K562 (cell line): ENCODE data around the gene EDDM13. TPM values are rescaled to one million over a fixed set of nuclear protein-coding genes. Genes with fewer than 3 reads are reported as not detected.

ENCODE experiments used
- ATAC-seq: fragments of 200-7000 bp; cut with Tn5 transposase; 3 replicates; pipeline ENCODE4 v1.9.1; 2020; ENCODE audit warnings: moderate library complexity
- BruUV-seq: library from RNA; stranded (reverse); fragments of 400-500 nt; replicated peaks from 2 replicates; lab custom pipeline; 2021; lab: Mats Ljungman, UMichigan
- CTCF ChIA-PET: fragments of 300-600 bp; formaldehyde crosslinking; extraction: SDS; loops from one replicate; lab custom pipeline; 2021; ENCODE audit warnings: low intra/inter-chr PET ratio; lab: Yijun Ruan, JAX
- POLR2A ChIA-PET: fragments of 300-600, 350-650 bp; sonication (Branson Sonifier 250); formaldehyde crosslinking; extraction: SDS; loops from one replicate; lab custom pipeline; 2021; ENCODE audit warnings: antibody characterized with exemption, inconsistent platforms; lab: Yijun Ruan, JAX
- DNase-seq, 4 experiments: peaks; one replicate each; pipeline versions ENCODE4 v3.0.0 to v3.0.0-alpha.2; 2011 to 2018; ENCODE audit warnings: low spot score in 3 of 4, mixed read lengths in 3 of 4; ENCODE audit errors: extremely low read depth in 1 of 4
- FAIRE-seq: peaks from 2 replicates; lab custom pipeline; 2011; peaks lifted over from hg19 to GRCh38; lab: Jason Lieb, UNC
- H2AFZ ChIP-seq: 2 replicates; pipeline ENCODE4 v1.6.0; 2011; ENCODE audit warnings: low read depth, low read length, control low read depth, inconsistent platforms
- H3K27ac ChIP-seq: fragments of 200-600 bp; 3 replicates; pipeline ENCODE4 v1.8.0; 2011; ENCODE audit warnings: low read depth, mild to moderate bottlenecking, control low read depth, inconsistent platforms, low read length, moderate library complexity, mixed read lengths; ENCODE audit errors: extremely low read depth
- H3K27me3 ChIP-seq, 2 experiments: fragments of 300-600 bp in 1 of 2; 2 replicates in 1 of 2; 3 replicates in 1 of 2; pipeline versions ENCODE4 v1.6.0 to v1.8.0; 2011; ENCODE audit warnings: inconsistent platforms in 2 of 2, low read length in 2 of 2, mild to moderate bottlenecking in 1 of 2, mixed read lengths in 1 of 2, moderate library complexity in 1 of 2; ENCODE audit not compliant: control insufficient read depth in 2 of 2, insufficient read depth in 2 of 2
- H3K36me3 ChIP-seq: fragments of 300-600 bp; 3 replicates; pipeline ENCODE4 v1.8.0; 2011; ENCODE audit warnings: mild to moderate bottlenecking, low read length, inconsistent platforms; ENCODE audit not compliant: control insufficient read depth, insufficient read depth
- H3K4me1 ChIP-seq, 2 experiments: fragments of 200-600 bp in 1 of 2; replicated peaks in 1 of 2; 2 replicates in 1 of 2; 3 replicates in 1 of 2; pipeline versions ENCODE4 v1.5.1 to v1.8.0; 2011; ENCODE audit warnings: inconsistent platforms in 2 of 2, low read length in 2 of 2, mild to moderate bottlenecking in 1 of 2, mixed read lengths in 1 of 2, moderate library complexity in 1 of 2; ENCODE audit not compliant: control insufficient read depth in 2 of 2, insufficient read depth in 2 of 2
- H3K4me2 ChIP-seq: 2 replicates; pipeline ENCODE4 v1.6.1; 2011; ENCODE audit warnings: low read length, control low read depth, inconsistent platforms, mixed read lengths; ENCODE audit not compliant: insufficient read depth
- H3K4me3 ChIP-seq: fragments of 200-600 bp; sonication (generic), shearing (Covaris generic); 2 replicates; pipeline ENCODE4 v1.5.1; 2016; ENCODE audit warnings: control low read depth, inconsistent platforms
- H3K79me2 ChIP-seq: fragments of 200-600 bp; 3 replicates; pipeline ENCODE4 v1.8.0; 2011; ENCODE audit warnings: low read length, inconsistent platforms; ENCODE audit not compliant: control insufficient read depth, insufficient read depth
- H3K9ac ChIP-seq, 2 experiments: 2 replicates each; pipeline versions ENCODE4 v1.6.0 to v1.6.1; 2011; ENCODE audit warnings: low read depth in 2 of 2, low read length in 2 of 2, control low read depth in 1 of 2, inconsistent platforms in 1 of 2, mild to moderate bottlenecking in 1 of 2, mixed read lengths in 1 of 2; ENCODE audit not compliant: insufficient read depth in 1 of 2
- H3K9me1 ChIP-seq: one replicate; pipeline ENCODE4 v1.6.0; 2011; ENCODE audit warnings: inconsistent platforms, mild to moderate bottlenecking, low read length, moderate library complexity; ENCODE audit not compliant: control insufficient read depth, insufficient read depth
- H3K9me3 ChIP-seq: replicated peaks from 2 replicates; pipeline ENCODE4 v1.5.1; 2011; ENCODE audit warnings: low read depth, low read length, inconsistent platforms; ENCODE audit not compliant: control insufficient read depth, insufficient read depth
- H4K20me1 ChIP-seq: replicated peaks from 2 replicates; pipeline ENCODE4 v1.6.1; 2011; ENCODE audit warnings: low read length, inconsistent platforms, mixed read lengths; ENCODE audit not compliant: control insufficient read depth, insufficient read depth
- ARID1B ChIP-seq: fragments of 450-650 bp; IDR thresholded peaks from 2 replicates; pipeline ENCODE4 v1.6.1; 2016; ENCODE audit warnings: antibody characterized with exemption, mild to moderate bottlenecking, inconsistent platforms
- ARID2 ChIP-seq: fragments of 450-650 bp; IDR thresholded peaks from 2 replicates; pipeline ENCODE4 v1.6.1; 2017; ENCODE audit warnings: antibody characterized with exemption, mild to moderate bottlenecking
- CBFA2T3 ChIP-seq: fragments of 450-650 bp; IDR thresholded peaks from 2 replicates; pipeline ENCODE4 v1.6.1; 2017
- CTBP1 ChIP-seq: fragments of 450-650 bp; IDR thresholded peaks from 2 replicates; pipeline ENCODE4 v1.6.1; 2016; ENCODE audit warnings: borderline replicate concordance
- DPF2 ChIP-seq: fragments of 450-650 bp; IDR thresholded peaks from 2 replicates; pipeline ENCODE4 v1.6.1; 2016
- E2F8 ChIP-seq: fragments of 450-650 bp; IDR thresholded peaks from 2 replicates; pipeline ENCODE4 v1.7.1; 2018; ENCODE audit warnings: mild to moderate bottlenecking, low read depth; ENCODE audit not compliant: partially characterized antibody
- EP300 ChIP-seq: IDR thresholded peaks from 2 replicates; pipeline ENCODE4 v1.6.1; 2012; ENCODE audit warnings: low read length, improper control_type of control experiment
- GTF2F1 ChIP-seq: IDR thresholded peaks from 2 replicates; pipeline ENCODE4 v1.6.1; 2011; ENCODE audit warnings: low read depth, low read length, improper control_type of control experiment
- HNRNPH1 ChIP-seq: fragments of 200-400 bp; formaldehyde crosslinking; optimal IDR thresholded peaks from 2 replicates; pipeline ENCODE3; 2017; ENCODE audit warnings: low read depth, mild to moderate bottlenecking, low read length, moderate library complexity
- KDM1A ChIP-seq, 2 experiments: fragments of 450-650 bp; IDR thresholded peaks; 2 replicates each; pipeline ENCODE4 v1.6.1; 2016; ENCODE audit warnings: mild to moderate bottlenecking in 2 of 2
- MAFK ChIP-seq: IDR thresholded peaks from 2 replicates; pipeline ENCODE4 v1.6.1; 2011; ENCODE audit warnings: low read length, improper control_type of control experiment
- MCM2 ChIP-seq: fragments of 450-650 bp; IDR thresholded peaks from 2 replicates; pipeline ENCODE4 v1.6.1; 2017; ENCODE audit warnings: low read depth, mild to moderate bottlenecking
- MTA2 ChIP-seq: fragments of 450-650 bp; IDR thresholded peaks from 2 replicates; pipeline ENCODE4 v1.6.1; 2016; ENCODE audit warnings: low read depth
- NCOA1 ChIP-seq: fragments of 450-650 bp; IDR thresholded peaks from 2 replicates; pipeline ENCODE4 v1.6.1; 2016; ENCODE audit warnings: low read depth
- NCOR1 ChIP-seq: fragments of 450-650 bp; IDR thresholded peaks from 2 replicates; pipeline ENCODE4 v1.6.1; 2016; ENCODE audit warnings: mild to moderate bottlenecking, moderate library complexity
- RCOR1 ChIP-seq, 2 experiments: IDR thresholded peaks; 2 replicates each; pipeline ENCODE4 v1.6.1; 2012; ENCODE audit warnings: low read depth in 2 of 2, low read length in 2 of 2, borderline replicate concordance in 1 of 2, improper control_type of control experiment in 1 of 2
- RHOXF2B ChIP-seq: fragments of 250-450 bp; sonication (Bioruptor Pico); conservative IDR thresholded peaks from 2 replicates; pipeline ENCODE4 v1.5.1; 2021
- SOX6 ChIP-seq: fragments of 450-650 bp; IDR thresholded peaks from 2 replicates; pipeline ENCODE4 v1.6.1; 2014; ENCODE audit warnings: mild to moderate bottlenecking
- TAL1 ChIP-seq: fragments of 450-650 bp; IDR thresholded peaks from 2 replicates; pipeline ENCODE4 v1.6.1; 2016; ENCODE audit warnings: mild to moderate bottlenecking
- TCF3 ChIP-seq: sonication (generic); formaldehyde crosslinking; IDR thresholded peaks from 2 replicates; pipeline ENCODE4 v1.4.0; 2020; ENCODE audit warnings: mild to moderate bottlenecking, missing genetic modification reagents
- TEAD4 ChIP-seq, 2 experiments: sonication (generic) in 1 of 2; formaldehyde crosslinking in 1 of 2; IDR thresholded peaks; 2 replicates each; pipeline versions ENCODE4 v1.6.1 to v1.8.0; 2012 to 2022; ENCODE audit warnings: borderline replicate concordance in 1 of 2, inconsistent platforms in 1 of 2, low read length in 1 of 2, mild to moderate bottlenecking in 1 of 2, missing genetic modification reagents in 1 of 2
- ZNF197 ChIP-seq: fragments of 200-800 bp; sonication (Bioruptor generic); IDR thresholded peaks from 2 replicates; pipeline ENCODE4 v1.6.1; 2016; ENCODE audit warnings: low read depth, missing genetic modification characterization, missing compliant biosample characterization
- ZNF41 ChIP-seq: fragments of 250-450 bp; sonication (Bioruptor Pico); conservative IDR thresholded peaks from 2 replicates; pipeline ENCODE4 v1.4.0; 2020; ENCODE audit warnings: mild to moderate bottlenecking
- WGBS: fragments of 100-300 bp; shearing (Covaris generic); methylation state at CpG from one replicate; pipeline ENCODE4 v1.1.6; 2016; ENCODE audit warnings: low coverage, mixed read lengths; ENCODE audit not compliant: insufficient coverage; ENCODE audit errors: missing lambda C conversion rate; 5-methylcytosine and 5-hydroxymethylcytosine counted together
- in situ Hi-C: fragments of 300-500 bp; cut with MboI; formaldehyde crosslinking; loops from 4 replicates; pipeline ENCODE4 v1.15.0; 2018; ENCODE audit warnings: inconsistent platforms, mixed read lengths
- intact Hi-C: fragments of 100-400 bp; cut with micrococcal nuclease; formaldehyde crosslinking; loops from 2 replicates; pipeline ENCODE4 v1.14.2; 2022
- polyA plus RNA-seq, 8 experiments: library from polyadenylated mRNA; depleted of rRNA in 4 of 8; stranded (reverse) in 5 of 8; unstranded in 3 of 8; fragments of >200 nt; fragmentation: Nextera tagmentation in 2 of 8; fragmentation: Illumina TruSeq in 1 of 8; extraction: Ambion mirVana in 2 of 8; extraction: Trizol in 1 of 8; gene quantifications; 2 replicates each; pipeline versions ENCODE4 v1.2.1 to v1.2.3, GENCODE V29; 2011 to 2014; ENCODE audit warnings: inconsistent platforms in 1 of 8, missing spikeins in 1 of 8
- total RNA-seq, 7 experiments: library from RNA; depleted of rRNA in 6 of 7; stranded (reverse); fragments of >200 nt in 6 of 7; fragmentation: Illumina TruSeq in 2 of 7; extraction: Trizol in 2 of 7; gene quantifications; 2 replicates each; pipeline versions ENCODE4 v1.2.1 to v1.2.3, GENCODE V29; 2011 to 2021; ENCODE audit warnings: low replicate concordance in 1 of 7
- TF ChIP-seq, protein P1 (sequence below): sonication (generic); formaldehyde crosslinking; IDR thresholded peaks from 2 replicates; pipeline ENCODE4 v1.8.0; 2022; ENCODE audit warnings: missing genetic modification reagents, mild to moderate bottlenecking, borderline replicate concordance

EDDM13 gene
- total and polyA plus RNA-seq, 9 of the 15 experiments (the other 6 are each of a cell fraction or from before 2014, with no cell fraction given): 2.0 to 7.7 (median 4.1) TPM

DNA sequence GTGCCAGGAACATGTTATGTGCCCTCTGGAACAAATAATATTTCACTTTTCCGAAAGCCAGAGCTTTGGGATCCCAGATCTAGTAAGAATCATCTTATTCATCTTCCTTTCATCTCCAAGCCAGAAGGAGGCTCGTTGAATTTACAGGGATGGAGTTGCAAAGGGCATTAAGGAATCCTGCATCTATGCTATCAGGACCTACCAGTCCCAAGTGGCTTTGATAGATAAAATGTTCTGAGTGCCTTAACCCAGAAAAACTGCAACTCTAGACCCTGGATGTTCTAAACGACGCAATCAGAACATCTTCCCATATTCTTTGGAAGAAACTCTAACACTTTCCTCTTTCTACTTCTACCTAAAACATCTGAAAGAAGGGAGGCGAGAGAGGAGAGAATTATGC lies 9.2 kb upstream of the EDDM13 start:
- H4K20me1 ChIP-seq: no peaks in the 10 kb centered on the region
- H3K9me3 ChIP-seq: no peaks in the 10 kb centered on the region
- no peaks in the 10 kb centered on the region for H3K27me3 ChIP-seq
- ChIA-PET CTCF (no interaction called here), POLR2A (interaction anchor here (2.5 kb wide), 1 partner anchor 10 kb away, joined by 6 read pairs; no protein-coding TSS in a partner anchor)
- H3K9ac ChIP-seq: no peak overlapping the region
- FAIRE-seq (peak; percentile 54), DNase-seq (peak in 3 of 4 experiments; percentile 18 to 57 (median 20)), ATAC-seq (peak; percentile 49; the same call in 1 of the 3 replicates)
- intact Hi-C loops (no loop called here), in situ Hi-C loops (loop anchor here (5.0 kb wide), 1 partner anchor 69 kb away; no protein-coding TSS in a partner anchor)
- H3K4me2 ChIP-seq: peak overlapping the region; percentile 16; the same call in 1 of the 2 replicates
- no TSS peak for BruUV-seq
- H3K27ac ChIP-seq: no peak overlapping the region
- no peaks in the 10 kb centered on the region for H3K79me2 ChIP-seq
- WGBS: 18% methylated on average over 5 of the region's 5 CpGs
- no peak overlapping the region for H3K4me3 ChIP-seq
- no peaks in the 10 kb centered on the region for H3K9me1 ChIP-seq
- H3K4me1 ChIP-seq: peaks cover 7 to 15% of the 10 kb centered on the region in 2 experiments; a peak in 3 of 5 replicates
- no peaks in the 10 kb centered on the region for H3K36me3 ChIP-seq
- no peak overlapping the region for H2AFZ ChIP-seq
- TF ChIP-seq EP300: peak; percentile 50; the same call in 1 of the 2 replicates
- TF ChIP-seq TCF3: peak; percentile 86
- TF ChIP-seq HNRNPH1: no peak
- TF ChIP-seq ZNF197: no peak
- peak; percentile 88 for TF ChIP-seq TAL1
- TF ChIP-seq E2F8: no peak
- TF ChIP-seq CBFA2T3: peak; percentile 76
- no peak for TF ChIP-seq ARID2
- TF ChIP-seq DPF2: 0 out of 2 replicates have a peak, but pooled peaks have one; percentile 37
- no peak for TF ChIP-seq MAFK
- no peak for TF ChIP-seq MCM2
- peak; percentile 76 for TF ChIP-seq TEAD4 (IDR thresholded peaks at IDR 0.05; ENCODE audit: low read length)
- TF ChIP-seq TEAD4 (CRISPR knock-in tag; IDR thresholded peaks at IDR 0.05; ENCODE audit: borderline replicate concordance): no peak
- TF ChIP-seq RCOR1 (IDR thresholded peaks at IDR 0.05; ENCODE audit: borderline replicate concordance in 1 of 2, low read depth in 2 of 2, low read length in 2 of 2): peak in 1 of 2 experiments; percentile 59; a peak in 1 of 4 replicates
- TF ChIP-seq, protein P1, sequence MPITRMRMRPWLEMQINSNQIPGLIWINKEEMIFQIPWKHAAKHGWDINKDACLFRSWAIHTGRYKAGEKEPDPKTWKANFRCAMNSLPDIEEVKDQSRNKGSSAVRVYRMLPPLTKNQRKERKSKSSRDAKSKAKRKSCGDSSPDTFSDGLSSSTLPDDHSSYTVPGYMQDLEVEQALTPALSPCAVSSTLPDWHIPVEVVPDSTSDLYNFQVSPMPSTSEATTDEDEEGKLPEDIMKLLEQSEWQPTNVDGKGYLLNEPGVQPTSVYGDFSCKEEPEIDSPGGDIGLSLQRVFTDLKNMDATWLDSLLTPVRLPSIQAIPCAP (CRISPR knock-in tag): no peak
- TF ChIP-seq KDM1A (IDR thresholded peaks at IDR 0.05): peak in 1 of 2 experiments; percentile 21; a peak in 1 of 4 replicates
- TF ChIP-seq NCOA1: no peak
- no peak for TF ChIP-seq RHOXF2B (CRISPR knock-in tag)
- TF ChIP-seq MTA2: peak; percentile 72
- 0 out of 2 replicates have a peak, but pooled peaks have one; percentile 27 for TF ChIP-seq CTBP1
- TF ChIP-seq SOX6: 0 out of 2 replicates have a peak, but pooled peaks have one; percentile 25
- TF ChIP-seq ZNF41: no peak
- peak; percentile 46 for TF ChIP-seq NCOR1
- no peak for TF ChIP-seq GTF2F1
- peak; percentile 88 for TF ChIP-seq ARID1B
